Loucy (cell line): Measurements from ENCODE around the gene STXBP5.

ENCODE experiments used
- EZH2phosphoT487 ChIP-seq: fragments of 200-600 bp; IDR thresholded peaks from 2 replicates; pipeline ENCODE4 v1.6.1; 2018; ENCODE audit warnings: antibody characterized with exemption, mild to moderate bottlenecking, moderate library complexity, borderline replicate concordance
- TF ChIP-seq, protein P1 (sequence below): fragments of 200-600 bp; sonication (generic); conservative IDR thresholded peaks from 2 replicates; pipeline ENCODE4 v1.5.1; 2014; ENCODE audit warnings: mild to moderate bottlenecking, antibody characterized with exemption, low read length

DNA sequence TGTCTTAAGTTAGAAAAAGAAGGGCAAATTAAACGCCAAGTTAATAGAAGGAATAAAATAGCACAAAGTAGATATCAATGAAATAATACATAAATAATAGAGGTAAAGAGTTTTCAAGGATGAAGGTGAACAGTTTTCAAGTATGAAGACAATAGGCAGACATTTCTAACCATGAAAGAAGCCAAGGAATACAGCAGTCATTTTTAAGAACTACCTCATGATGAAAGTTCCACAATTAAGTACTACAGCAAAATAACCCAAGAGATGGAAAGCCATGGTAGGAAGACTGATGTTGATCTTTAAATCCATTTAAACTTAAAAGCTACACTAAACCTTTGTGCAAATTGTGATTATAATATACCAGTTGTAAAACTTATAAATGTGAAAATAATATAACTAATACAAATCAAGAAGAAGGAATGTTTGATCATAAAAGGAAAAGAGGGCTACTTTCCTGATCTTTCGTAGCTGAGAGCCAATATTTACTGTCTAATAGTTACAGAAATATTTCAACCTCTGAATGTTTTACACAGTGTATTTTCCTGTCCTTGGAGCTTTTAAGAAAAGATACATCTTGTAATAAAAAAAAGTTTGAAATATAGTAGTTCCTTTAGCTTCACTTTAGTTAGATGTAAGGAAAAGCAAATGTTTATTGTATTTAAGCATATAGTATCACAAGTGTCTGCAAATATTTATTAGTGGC is 143.1 kb downstream of the STXBP5 start:
- no peak for TF ChIP-seq EZH2phosphoT487
- TF ChIP-seq, protein P1, sequence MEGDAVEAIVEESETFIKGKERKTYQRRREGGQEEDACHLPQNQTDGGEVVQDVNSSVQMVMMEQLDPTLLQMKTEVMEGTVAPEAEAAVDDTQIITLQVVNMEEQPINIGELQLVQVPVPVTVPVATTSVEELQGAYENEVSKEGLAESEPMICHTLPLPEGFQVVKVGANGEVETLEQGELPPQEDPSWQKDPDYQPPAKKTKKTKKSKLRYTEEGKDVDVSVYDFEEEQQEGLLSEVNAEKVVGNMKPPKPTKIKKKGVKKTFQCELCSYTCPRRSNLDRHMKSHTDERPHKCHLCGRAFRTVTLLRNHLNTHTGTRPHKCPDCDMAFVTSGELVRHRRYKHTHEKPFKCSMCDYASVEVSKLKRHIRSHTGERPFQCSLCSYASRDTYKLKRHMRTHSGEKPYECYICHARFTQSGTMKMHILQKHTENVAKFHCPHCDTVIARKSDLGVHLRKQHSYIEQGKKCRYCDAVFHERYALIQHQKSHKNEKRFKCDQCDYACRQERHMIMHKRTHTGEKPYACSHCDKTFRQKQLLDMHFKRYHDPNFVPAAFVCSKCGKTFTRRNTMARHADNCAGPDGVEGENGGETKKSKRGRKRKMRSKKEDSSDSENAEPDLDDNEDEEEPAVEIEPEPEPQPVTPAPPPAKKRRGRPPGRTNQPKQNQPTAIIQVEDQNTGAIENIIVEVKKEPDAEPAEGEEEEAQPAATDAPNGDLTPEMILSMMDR, result no peak
